ENCODE measurements around the gene ZBTB24.
A peak's percentile ranks its signal among the peaks of the same experiment; 100 is the strongest.

ZBTB24 gene

GRCh38 chr6:109421184-109421583 lies 61.8 kb downstream of the ZBTB24 start:
- ChIA-PET POLR2A (ENCODE audit: low non-redundant PET) (interaction anchor here (0.5 kb wide), 1 partner anchor 11 kb away, joined by 3 read pairs; no protein-coding TSS in a partner anchor), CTCF (no interaction called here)
- DNase-seq (ENCODE audit: low spot score): no peak
- TF ChIP-seq CTCF (conservative IDR thresholded peaks at IDR 0.05; ENCODE audit: low read depth): no peak
- no peak overlapping the region for H3K27ac ChIP-seq

- H3K27ac ChIP-seq: no peak overlapping the region
- TF ChIP-seq CTCF (conservative IDR thresholded peaks at IDR 0.05; ENCODE audit: low read depth): no peak
- DNase-seq (ENCODE audit: low spot score): peak; percentile 29
- ChIA-PET POLR2A (ENCODE audit: low non-redundant PET) (interaction anchor here (0.5 kb wide), 1 partner anchor 11 kb away, joined by 3 read pairs; no protein-coding TSS in a partner anchor), CTCF (no interaction called here)
These were observed 62.3 kb downstream of the ZBTB24 start for GRCh38 chr6:109420751-109421150.

GRCh38 chr6:109417646-109418045 lies 65.4 kb downstream of the ZBTB24 start:
- CTCF ChIA-PET: interaction anchor here (0.7 kb wide), 1 partner anchor 379 kb away, joined by 3 read pairs; no protein-coding TSS in a partner anchor
- POLR2A ChIA-PET (ENCODE audit: low non-redundant PET): no interaction called here
- H3K27ac ChIP-seq: no peak overlapping the region
- DNase-seq (ENCODE audit: low spot score): no peak
- no peak for TF ChIP-seq CTCF (conservative IDR thresholded peaks at IDR 0.05; ENCODE audit: low read depth)

All from RWPE1 (cell line).